GM23338 (cell line): ENCODE measurements around the gene PCGF6. TPM values are rescaled to one million over a fixed set of nuclear protein-coding genes. Genes with fewer than 3 reads are reported as not detected.

Source experiments
- ATAC-seq: fragments of 200-7000 bp; cut with Tn5 transposase; 3 replicates; pipeline ENCODE4 v1.9.1; 2020
- DNase-seq: peaks from one replicate; pipeline ENCODE4 v3.0.0-alpha.2; 2015; ENCODE audit warnings: low spot score
- H2AFZ ChIP-seq: fragments of 200-600 bp; sonication (generic); 2 replicates; pipeline ENCODE4 v1.8.0; 2016; ENCODE audit warnings: antibody characterized with exemption, mild to moderate bottlenecking, moderate library complexity
- H3F3A ChIP-seq: fragments of 200-600 bp; sonication (generic); replicated peaks from 2 replicates; pipeline ENCODE4 v1.8.0; 2017; ENCODE audit warnings: antibody characterized with exemption, mixed run types, low read depth
- H3K27ac ChIP-seq: fragments of 200-600 bp; sonication (generic); 2 replicates; pipeline ENCODE4 v1.6.1; 2016; ENCODE audit warnings: low read depth
- H3K27me3 ChIP-seq: fragments of 200-600 bp; sonication (generic); 2 replicates; pipeline ENCODE4 v1.8.0; 2016; ENCODE audit warnings: mild to moderate bottlenecking, mixed run types, moderate library complexity; ENCODE audit not compliant: insufficient read depth
- H3K36me3 ChIP-seq: fragments of 200-600 bp; sonication (generic); 2 replicates; pipeline ENCODE4 v1.8.0; 2016; ENCODE audit warnings: mild to moderate bottlenecking; ENCODE audit not compliant: insufficient read depth
- H3K4me1 ChIP-seq: fragments of 200-600 bp; sonication (generic); 2 replicates; pipeline ENCODE4 v1.8.0; 2016; ENCODE audit warnings: mild to moderate bottlenecking, moderate library complexity; ENCODE audit not compliant: insufficient read depth
- H3K4me2 ChIP-seq: fragments of 200-600 bp; sonication (generic); 2 replicates; pipeline ENCODE4 v1.7.1; 2017; ENCODE audit warnings: mixed run types
- H3K4me3 ChIP-seq: fragments of 200-600 bp; sonication (generic); 2 replicates; pipeline ENCODE4 v1.6.1; 2016; ENCODE audit warnings: mixed run types
- H3K79me2 ChIP-seq: fragments of 200-600 bp; sonication (generic); replicated peaks from 2 replicates; pipeline ENCODE4 v1.8.0; 2017; ENCODE audit warnings: mild to moderate bottlenecking; ENCODE audit not compliant: insufficient read depth
- H3K9me2 ChIP-seq: fragments of 200-600 bp; sonication (generic); 2 replicates; pipeline ENCODE4 v1.8.0; 2017; ENCODE audit not compliant: insufficient read depth
- H4K20me1 ChIP-seq: fragments of 200-600 bp; sonication (generic); replicated peaks from 2 replicates; pipeline ENCODE4 v1.8.0; 2017; ENCODE audit warnings: mild to moderate bottlenecking; ENCODE audit not compliant: insufficient read depth
- H3K27ac Mint-ChIP-seq: 2 replicates; pipeline ENCODE4 v1.8.0; 2020; ENCODE audit warnings: inconsistent platforms, mild to moderate bottlenecking, moderate library complexity, mixed read lengths
- H3K27me3 Mint-ChIP-seq: 3 replicates; pipeline ENCODE4 v1.8.0; 2022; ENCODE audit warnings: low read depth, mild to moderate bottlenecking, moderate library complexity, mixed read lengths, inconsistent platforms; ENCODE audit not compliant: insufficient read depth, poor library complexity
- H3K36me3 Mint-ChIP-seq: 3 replicates; pipeline ENCODE4 v1.8.0; 2021; ENCODE audit warnings: low read depth, mild to moderate bottlenecking, inconsistent platforms, moderate library complexity, mixed read lengths
- H3K4me1 Mint-ChIP-seq: 3 replicates; pipeline ENCODE4 v1.8.0; 2020; ENCODE audit warnings: mild to moderate bottlenecking, inconsistent platforms, mixed read lengths
- H3K4me3 Mint-ChIP-seq: 3 replicates; pipeline ENCODE4 v1.8.0; 2021; ENCODE audit warnings: moderate library complexity, mild to moderate bottlenecking, inconsistent platforms, mixed read lengths
- H3K9me3 Mint-ChIP-seq: 3 replicates; pipeline ENCODE4 v1.8.0; 2020; ENCODE audit warnings: moderate library complexity, mild to moderate bottlenecking, inconsistent platforms, mixed read lengths
- CREB1 ChIP-seq: fragments of 250-450 bp; sonication (Bioruptor Pico); IDR thresholded peaks from 2 replicates; pipeline ENCODE4 v1.5.0; 2020; ENCODE audit warnings: low read depth, mild to moderate bottlenecking, moderate library complexity
- CTCF ChIP-seq, 2 experiments: fragments of 200-600 bp in 1 of 2; sonication (generic) in 1 of 2; conservative IDR thresholded peaks; 2 replicates each; pipeline versions ENCODE4 v1.5.1 to v1.6.1; 2016 to 2017; ENCODE audit warnings: antibody characterized with exemption in 2 of 2, low read depth in 2 of 2, mild to moderate bottlenecking in 2 of 2, moderate library complexity in 1 of 2
- NANOG ChIP-seq: IDR thresholded peaks from 2 replicates; pipeline ENCODE4 v1.6.1; 2016; ENCODE audit warnings: antibody characterized with exemption, borderline replicate concordance
- POLR2AphosphoS5 ChIP-seq: IDR thresholded peaks from 2 replicates; pipeline ENCODE4 v1.6.1; 2016; ENCODE audit warnings: antibody characterized with exemption, low read depth
- ZNF114 ChIP-seq: fragments of 250-450 bp; sonication (Bioruptor Pico); IDR thresholded peaks from 2 replicates; pipeline ENCODE4 v1.5.0; 2020; ENCODE audit warnings: mild to moderate bottlenecking, moderate library complexity
- ZNF462 ChIP-seq: fragments of 250-450 bp; sonication (Bioruptor Pico); IDR thresholded peaks from 2 replicates; pipeline ENCODE4 v1.5.0; 2020; ENCODE audit warnings: mild to moderate bottlenecking, moderate library complexity
- polyA plus RNA-seq: library from polyadenylated mRNA; unstranded; fragments of >200 nt; fragmentation: Nextera tagmentation; extraction: Ambion mirVana; gene quantifications from 2 replicates; pipeline ENCODE4 v1.2.1, GENCODE V29; 2016
- total RNA-seq: library from RNA; depleted of rRNA; stranded (reverse); fragments of >200 nt; shearing (Covaris generic); gene quantifications from 2 replicates; pipeline ENCODE4 v1.2.3, GENCODE V29; 2014
- TF ChIP-seq, protein P1 (sequence below): IDR thresholded peaks from one replicate; pipeline ENCODE4 v1.6.1; 2018; ENCODE audit warnings: antibody characterized with exemption; ENCODE audit not compliant: unreplicated experiment

Gene PCGF6
- total and polyA plus RNA-seq, 2 experiments from 2014 or later: 14.0 to 22.3 TPM

- Histone ChIP-seq H3K36me3 (no peaks in the 10 kb centered on the region), H2AFZ (no peak overlapping the region), H3K4me1 (no peaks in the 10 kb centered on the region), H3K27me3 (no peaks in the 10 kb centered on the region), H4K20me1 (no peaks in the 10 kb centered on the region), H3K4me2 (no peak overlapping the region), H3K4me3 (no peak overlapping the region), H3K79me2 (no peaks in the 10 kb centered on the region), H3F3A (0 out of 2 replicates have a peak, but pooled peaks cover 3% of the 10 kb centered on the region), H3K27ac (no peak overlapping the region), H3K9me2 (no peaks in the 10 kb centered on the region)
- no peak for TF ChIP-seq POLR2AphosphoS5
- TF ChIP-seq, protein P1, sequence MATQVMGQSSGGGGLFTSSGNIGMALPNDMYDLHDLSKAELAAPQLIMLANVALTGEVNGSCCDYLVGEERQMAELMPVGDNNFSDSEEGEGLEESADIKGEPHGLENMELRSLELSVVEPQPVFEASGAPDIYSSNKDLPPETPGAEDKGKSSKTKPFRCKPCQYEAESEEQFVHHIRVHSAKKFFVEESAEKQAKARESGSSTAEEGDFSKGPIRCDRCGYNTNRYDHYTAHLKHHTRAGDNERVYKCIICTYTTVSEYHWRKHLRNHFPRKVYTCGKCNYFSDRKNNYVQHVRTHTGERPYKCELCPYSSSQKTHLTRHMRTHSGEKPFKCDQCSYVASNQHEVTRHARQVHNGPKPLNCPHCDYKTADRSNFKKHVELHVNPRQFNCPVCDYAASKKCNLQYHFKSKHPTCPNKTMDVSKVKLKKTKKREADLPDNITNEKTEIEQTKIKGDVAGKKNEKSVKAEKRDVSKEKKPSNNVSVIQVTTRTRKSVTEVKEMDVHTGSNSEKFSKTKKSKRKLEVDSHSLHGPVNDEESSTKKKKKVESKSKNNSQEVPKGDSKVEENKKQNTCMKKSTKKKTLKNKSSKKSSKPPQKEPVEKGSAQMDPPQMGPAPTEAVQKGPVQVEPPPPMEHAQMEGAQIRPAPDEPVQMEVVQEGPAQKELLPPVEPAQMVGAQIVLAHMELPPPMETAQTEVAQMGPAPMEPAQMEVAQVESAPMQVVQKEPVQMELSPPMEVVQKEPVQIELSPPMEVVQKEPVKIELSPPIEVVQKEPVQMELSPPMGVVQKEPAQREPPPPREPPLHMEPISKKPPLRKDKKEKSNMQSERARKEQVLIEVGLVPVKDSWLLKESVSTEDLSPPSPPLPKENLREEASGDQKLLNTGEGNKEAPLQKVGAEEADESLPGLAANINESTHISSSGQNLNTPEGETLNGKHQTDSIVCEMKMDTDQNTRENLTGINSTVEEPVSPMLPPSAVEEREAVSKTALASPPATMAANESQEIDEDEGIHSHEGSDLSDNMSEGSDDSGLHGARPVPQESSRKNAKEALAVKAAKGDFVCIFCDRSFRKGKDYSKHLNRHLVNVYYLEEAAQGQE: no peak
- TF ChIP-seq NANOG: no peak
- no peak for TF ChIP-seq CREB1
- no peak for TF ChIP-seq CTCF (conservative IDR thresholded peaks at IDR 0.05; ENCODE audit: low read depth in 2 of 2)
- TF ChIP-seq ZNF462 (CRISPR knock-in tag): no peak
- no peak for TF ChIP-seq ZNF114 (CRISPR knock-in tag)
- H3K4me3 Mint-ChIP-seq: no peak overlapping the region
- DNase-seq: no peak
- H3K27me3 Mint-ChIP-seq: peaks cover 6% of the 10 kb centered on the region
- no peaks in the 10 kb centered on the region for H3K4me1 Mint-ChIP-seq
- no peak for ATAC-seq
- no peak overlapping the region for H3K27ac Mint-ChIP-seq
- H3K9me3 Mint-ChIP-seq: no peaks in the 10 kb centered on the region
- no peaks in the 10 kb centered on the region for H3K36me3 Mint-ChIP-seq
These were observed 55.4 kb downstream of the PCGF6 start for GRCh38 chr10:103295374-103296015.
